Measurements from ENCODE around the gene KRT76. TPM values are rescaled to one million over a fixed set of nuclear protein-coding genes. Genes with fewer than 3 reads are reported as not detected.

Gene KRT76
- total and polyA plus RNA-seq, 7 donors: not detected

GRCh38 chr12:52788876-52789636 is 11.9 kb upstream of the KRT76 start:
- intact Hi-C loops (cut with DNase I): no loop called here
- WGBS, 3 donors: 88 to 90% (median 89%) methylated on average over 11 of the region's 11 CpGs
- Histone ChIP-seq H3K27me3 (ENCODE audit: insufficient read depth in 3 of 3, low read length in 2 of 3) (peaks cover 3 to 42% (median 12%) of the 10 kb centered on the region in 3 donors), H3K27ac (no peak overlapping the region), H3K36me3 (ENCODE audit: insufficient read depth in 1 of 2, low read depth in 1 of 2) (no peaks in the 10 kb centered on the region), H3K9me3 (no peaks in the 10 kb centered on the region), H3K4me3 (no peak overlapping the region), H3K4me1 (no peaks in the 10 kb centered on the region)
- DNase-seq (no peak), ATAC-seq (no peak)
- no peak for TF ChIP-seq CTCF (IDR thresholded peaks at IDR 0.05)

GRCh38 chr12:52788192-52788875 is 11.2 kb upstream of the KRT76 start:
- Histone ChIP-seq H3K4me3 (no peak overlapping the region), H3K4me1 (no peaks in the 10 kb centered on the region), H3K36me3 (ENCODE audit: insufficient read depth in 1 of 2, low read depth in 1 of 2) (no peaks in the 10 kb centered on the region), H3K27me3 (ENCODE audit: insufficient read depth in 3 of 3, low read length in 2 of 3) (peaks cover 3 to 50% (median 14%) of the 10 kb centered on the region in 3 donors), H3K9me3 (no peaks in the 10 kb centered on the region), H3K27ac (no peak overlapping the region)
- DNase-seq (no peak), ATAC-seq (no peak)
- 68 to 79% (median 73%) methylated on average over 6 of the region's 6 CpGs for WGBS, 3 donors
- no peak for TF ChIP-seq CTCF (IDR thresholded peaks at IDR 0.05)
- intact Hi-C loops (cut with DNase I): no loop called here

- no peak overlapping the region for H3K4me3 ChIP-seq
- no peaks in the 10 kb centered on the region for H3K4me1 ChIP-seq
- ATAC-seq: no peak
- H3K9me3 ChIP-seq: no peaks in the 10 kb centered on the region
- DNase-seq: no peak
- no peak overlapping the region for H3K27ac ChIP-seq
- WGBS, 3 donors: 67 to 71% (median 68%) methylated on average over 6 of the region's 6 CpGs
- H3K27me3 ChIP-seq (ENCODE audit: insufficient read depth in 3 of 3, low read length in 2 of 3): peaks cover 3 to 50% (median 14%) of the 10 kb centered on the region in 3 donors
- intact Hi-C loops (cut with DNase I): no loop called here
- no peaks in the 10 kb centered on the region for H3K36me3 ChIP-seq (ENCODE audit: insufficient read depth in 1 of 2, low read depth in 1 of 2)
- no peak for TF ChIP-seq CTCF (IDR thresholded peaks at IDR 0.05)
Observed at GRCh38 chr12:52787324-52788191, 10.4 kb upstream of the KRT76 start.

GRCh38 chr12:52784909-52785308 is 7.8 kb upstream of the KRT76 start:
- Histone ChIP-seq H3K9me3 (no peaks in the 10 kb centered on the region), H3K4me1 (no peaks in the 10 kb centered on the region), H3K4me3 (no peak overlapping the region), H3K36me3 (ENCODE audit: insufficient read depth in 1 of 2, low read depth in 1 of 2) (no peaks in the 10 kb centered on the region), H3K27ac (no peak overlapping the region), H3K27me3 (ENCODE audit: insufficient read depth in 3 of 3, low read length in 2 of 3) (peaks cover 3 to 34% (median 10%) of the 10 kb centered on the region in 3 donors)
- ATAC-seq (no peak), DNase-seq (no peak)
- WGBS, 3 donors: 70 to 73% (median 73%) methylated on average over 3 of the region's 3 CpGs
- intact Hi-C loops (cut with DNase I): no loop called here
- no peak for TF ChIP-seq CTCF (IDR thresholded peaks at IDR 0.05)
